WTC11 (cell line): ENCODE results near the gene GTF3C6. TPM values are rescaled to one million over a fixed set of nuclear protein-coding genes. Genes with fewer than 3 reads are reported as not detected.

Experiments used
- ATF1 ChIP-seq: sonication (generic); formaldehyde crosslinking; IDR thresholded peaks from 2 replicates; pipeline ENCODE4 v1.8.1; 2023; ENCODE audit warnings: mild to moderate bottlenecking, moderate library complexity, missing genetic modification reagents
- ATF3 ChIP-seq: sonication (generic); formaldehyde crosslinking; conservative IDR thresholded peaks from 2 replicates; pipeline ENCODE4 v1.8.1; 2022; ENCODE audit warnings: mild to moderate bottlenecking, missing genetic modification reagents
- CREM ChIP-seq: sonication (generic); formaldehyde crosslinking; IDR thresholded peaks from 2 replicates; pipeline ENCODE4 v1.8.1; 2022; ENCODE audit warnings: mild to moderate bottlenecking, missing genetic modification reagents, moderate library complexity
- EMX1 ChIP-seq: fragments of 250-450 bp; sonication (Bioruptor Pico); IDR thresholded peaks from 2 replicates; pipeline ENCODE4 v1.8.0; 2021; ENCODE audit warnings: mild to moderate bottlenecking
- ESRRA ChIP-seq: sonication (generic); formaldehyde crosslinking; IDR thresholded peaks from 2 replicates; pipeline ENCODE4 v1.8.1; 2022; ENCODE audit warnings: mild to moderate bottlenecking, missing genetic modification reagents, borderline replicate concordance
- ETV6 ChIP-seq: sonication (generic); formaldehyde crosslinking; IDR thresholded peaks from 2 replicates; pipeline ENCODE4 v1.8.1; 2022; ENCODE audit warnings: mild to moderate bottlenecking, missing genetic modification reagents
- FOXP4 ChIP-seq: sonication (generic); formaldehyde crosslinking; IDR thresholded peaks from 2 replicates; pipeline ENCODE4 v1.8.0; 2022; ENCODE audit warnings: mild to moderate bottlenecking, missing genetic modification reagents
- JUN ChIP-seq: sonication (generic); formaldehyde crosslinking; IDR thresholded peaks from 2 replicates; pipeline ENCODE4 v1.8.0; 2023; ENCODE audit warnings: mild to moderate bottlenecking, missing genetic modification reagents
- MYBL2 ChIP-seq: sonication (generic); formaldehyde crosslinking; IDR thresholded peaks from 2 replicates; pipeline ENCODE4 v1.8.1; 2023; ENCODE audit warnings: mild to moderate bottlenecking, moderate library complexity, missing genetic modification reagents
- NR1H2 ChIP-seq: sonication (generic); formaldehyde crosslinking; IDR thresholded peaks from 2 replicates; pipeline ENCODE4 v1.9.0; 2021; ENCODE audit warnings: mild to moderate bottlenecking, moderate library complexity, missing genetic modification reagents
- RELA ChIP-seq: sonication (generic); formaldehyde crosslinking; IDR thresholded peaks from 2 replicates; pipeline ENCODE4 v1.8.1; 2022; ENCODE audit warnings: missing genetic modification reagents, mild to moderate bottlenecking, borderline replicate concordance
- SMAD4 ChIP-seq: sonication (generic); formaldehyde crosslinking; IDR thresholded peaks from 2 replicates; pipeline ENCODE4 v1.8.0; 2022; ENCODE audit warnings: mild to moderate bottlenecking, missing genetic modification reagents
- SP1 ChIP-seq: sonication (generic); formaldehyde crosslinking; conservative IDR thresholded peaks from 2 replicates; pipeline ENCODE4 v1.8.1; 2022; ENCODE audit warnings: missing genetic modification reagents
- TCF7 ChIP-seq: sonication (generic); formaldehyde crosslinking; IDR thresholded peaks from 2 replicates; pipeline ENCODE4 v1.8.0; 2022; ENCODE audit warnings: mild to moderate bottlenecking, low read depth, missing genetic modification reagents, moderate library complexity
- TEAD4 ChIP-seq: sonication (generic); formaldehyde crosslinking; IDR thresholded peaks from 2 replicates; pipeline ENCODE4 v1.8.0; 2022; ENCODE audit warnings: mild to moderate bottlenecking, missing genetic modification reagents
- ZNF121 ChIP-seq: sonication (generic); formaldehyde crosslinking; IDR thresholded peaks from 2 replicates; pipeline ENCODE4 v1.8.0; 2023; ENCODE audit warnings: missing genetic modification reagents
- ZNF219 ChIP-seq: sonication (generic); formaldehyde crosslinking; IDR thresholded peaks from 2 replicates; pipeline ENCODE4 v1.8.0; 2023; ENCODE audit warnings: missing genetic modification reagents, mild to moderate bottlenecking, borderline replicate concordance
- ZNF416 ChIP-seq: fragments of 250-450 bp; sonication (Bioruptor Pico); IDR thresholded peaks from 2 replicates; pipeline ENCODE4 v1.9.0; 2021; ENCODE audit warnings: mild to moderate bottlenecking, inconsistent platforms
- total RNA-seq: library from RNA; stranded (reverse); gene quantifications from 3 replicates; pipeline ENCODE4 v1.2.3, GENCODE V29; 2021
- TF ChIP-seq, protein P1 (sequence below): fragments of 250-450 bp; sonication (Bioruptor Pico); IDR thresholded peaks from 2 replicates; pipeline ENCODE4 v2.1.2; 2022; ENCODE audit warnings: mild to moderate bottlenecking, moderate library complexity
- TF ChIP-seq, protein P2 (sequence below): sonication (generic); formaldehyde crosslinking; IDR thresholded peaks from 2 replicates; pipeline ENCODE4 v1.8.1; 2023; ENCODE audit warnings: mild to moderate bottlenecking, moderate library complexity, missing genetic modification reagents
- TF ChIP-seq, protein P3 (sequence below): sonication (generic); formaldehyde crosslinking; IDR thresholded peaks from 2 replicates; pipeline ENCODE4 v1.8.1; 2022; ENCODE audit warnings: mild to moderate bottlenecking, missing genetic modification reagents, moderate library complexity, borderline replicate concordance
- TF ChIP-seq, protein P4 (sequence below): sonication (generic); formaldehyde crosslinking; IDR thresholded peaks from 2 replicates; pipeline ENCODE4 v1.8.0; 2022; ENCODE audit warnings: mild to moderate bottlenecking, missing genetic modification reagents
- TF ChIP-seq, protein P5 (sequence below): sonication (generic); formaldehyde crosslinking; IDR thresholded peaks from 2 replicates; pipeline ENCODE4 v1.8.0; 2023; ENCODE audit warnings: missing genetic modification reagents
- TF ChIP-seq, protein P6 (sequence below): fragments of 250-450 bp; sonication (Bioruptor Pico); IDR thresholded peaks from 2 replicates; pipeline ENCODE4 v1.9.0; 2021; ENCODE audit warnings: mild to moderate bottlenecking, borderline replicate concordance

GTF3C6 gene
- total RNA-seq, 1 experiment from 2014 or later: 69.0 TPM

DNA sequence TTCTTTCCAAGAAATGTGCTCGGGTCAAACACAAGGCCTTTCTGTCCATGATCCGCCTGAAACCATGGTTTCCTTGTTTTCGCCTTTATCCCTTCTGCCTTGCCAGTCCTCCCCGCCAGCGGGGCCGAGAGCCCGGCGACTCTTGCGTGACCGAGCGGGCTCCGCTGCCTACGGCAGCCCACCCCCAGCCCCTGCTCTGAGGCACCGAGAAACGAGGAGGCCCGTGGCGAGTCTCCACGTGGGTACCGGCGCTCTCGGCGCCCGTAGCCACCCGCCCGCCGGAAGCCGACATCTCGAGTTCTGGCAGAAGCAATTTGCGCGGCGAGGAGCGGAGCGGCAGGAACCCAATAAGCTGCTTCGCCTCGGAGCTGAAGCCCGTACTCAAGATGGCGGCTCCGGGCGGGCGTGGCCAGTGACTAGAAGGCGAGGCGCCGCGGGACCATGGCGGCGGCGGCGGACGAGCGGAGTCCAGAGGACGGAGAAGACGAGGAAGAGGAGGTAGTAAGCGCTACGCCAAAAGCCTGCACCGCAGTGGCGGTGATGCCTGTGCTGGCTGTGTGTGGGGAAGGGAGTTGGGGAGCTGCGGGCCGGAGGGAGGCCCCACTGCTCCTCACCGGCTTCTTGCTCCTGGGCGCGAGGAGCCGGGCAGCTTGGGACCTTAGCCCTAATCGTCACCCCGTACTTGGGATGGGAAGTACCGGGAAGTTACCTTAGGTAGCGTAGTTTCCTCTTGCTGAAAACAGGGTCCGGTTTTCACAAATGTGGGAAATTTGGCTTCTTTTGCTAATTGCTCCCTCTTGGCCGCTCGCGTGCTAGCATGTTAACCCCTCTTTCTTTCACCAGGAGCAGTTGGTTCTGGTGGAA is at the start of gene GTF3C6 (continued):
- TF ChIP-seq ETV6 (peak; percentile 90), NR1H2 (CRISPR knock-in tag) (no peak), ZNF219 (CRISPR knock-in tag) (peak; percentile 65; the same call in 1 of the 2 replicates), TCF7 (CRISPR knock-in tag) (peak; percentile 67; the same call in 1 of the 2 replicates), FOXP4 (CRISPR knock-in tag) (peak; percentile 80), CREM (CRISPR knock-in tag) (peak; percentile 80; the same call in 1 of the 2 replicates), JUN (CRISPR knock-in tag) (peak; percentile 86; the same call in 1 of the 2 replicates), EMX1 (CRISPR knock-in tag) (no peak), ZNF121 (CRISPR knock-in tag) (no peak), MYBL2 (peak; percentile 86; the same call in 1 of the 2 replicates), ESRRA (CRISPR knock-in tag) (peak; percentile 61), ZNF416 (peak; percentile 64; the same call in 1 of the 2 replicates), RELA (CRISPR knock-in tag) (peak; percentile 81; the same call in 1 of the 2 replicates), ATF3 (CRISPR knock-in tag) (no peak), SMAD4 (CRISPR knock-in tag) (peak; percentile 34; the same call in 1 of the 2 replicates), TEAD4 (peak; percentile 53; the same call in 1 of the 2 replicates), ATF1 (no peak), SP1 (CRISPR knock-in tag) (peak; percentile 88)
- TF ChIP-seq, protein P1, sequence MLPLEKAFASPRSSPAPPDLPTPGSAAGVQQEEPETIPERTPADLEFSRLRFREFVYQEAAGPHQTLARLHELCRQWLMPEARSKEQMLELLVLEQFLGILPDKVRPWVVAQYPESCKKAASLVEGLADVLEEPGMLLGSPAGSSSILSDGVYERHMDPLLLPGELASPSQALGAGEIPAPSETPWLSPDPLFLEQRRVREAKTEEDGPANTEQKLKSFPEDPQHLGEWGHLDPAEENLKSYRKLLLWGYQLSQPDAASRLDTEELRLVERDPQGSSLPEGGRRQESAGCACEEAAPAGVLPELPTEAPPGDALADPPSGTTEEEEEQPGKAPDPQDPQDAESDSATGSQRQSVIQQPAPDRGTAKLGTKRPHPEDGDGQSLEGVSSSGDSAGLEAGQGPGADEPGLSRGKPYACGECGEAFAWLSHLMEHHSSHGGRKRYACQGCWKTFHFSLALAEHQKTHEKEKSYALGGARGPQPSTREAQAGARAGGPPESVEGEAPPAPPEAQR (CRISPR knock-in tag): no peak
- TF ChIP-seq, protein P2, sequence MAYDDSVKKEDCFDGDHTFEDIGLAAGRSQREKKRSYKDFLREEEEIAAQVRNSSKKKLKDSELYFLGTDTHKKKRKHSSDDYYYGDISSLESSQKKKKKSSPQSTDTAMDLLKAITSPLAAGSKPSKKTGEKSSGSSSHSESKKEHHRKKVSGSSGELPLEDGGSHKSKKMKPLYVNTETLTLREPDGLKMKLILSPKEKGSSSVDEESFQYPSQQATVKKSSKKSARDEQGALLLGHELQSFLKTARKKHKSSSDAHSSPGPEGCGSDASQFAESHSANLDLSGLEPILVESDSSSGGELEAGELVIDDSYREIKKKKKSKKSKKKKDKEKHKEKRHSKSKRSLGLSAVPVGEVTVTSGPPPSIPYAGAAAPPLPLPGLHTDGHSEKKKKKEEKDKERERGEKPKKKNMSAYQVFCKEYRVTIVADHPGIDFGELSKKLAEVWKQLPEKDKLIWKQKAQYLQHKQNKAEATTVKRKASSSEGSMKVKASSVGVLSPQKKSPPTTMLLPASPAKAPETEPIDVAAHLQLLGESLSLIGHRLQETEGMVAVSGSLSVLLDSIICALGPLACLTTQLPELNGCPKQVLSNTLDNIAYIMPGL (CRISPR knock-in tag): peak; percentile 83
- TF ChIP-seq, protein P3, sequence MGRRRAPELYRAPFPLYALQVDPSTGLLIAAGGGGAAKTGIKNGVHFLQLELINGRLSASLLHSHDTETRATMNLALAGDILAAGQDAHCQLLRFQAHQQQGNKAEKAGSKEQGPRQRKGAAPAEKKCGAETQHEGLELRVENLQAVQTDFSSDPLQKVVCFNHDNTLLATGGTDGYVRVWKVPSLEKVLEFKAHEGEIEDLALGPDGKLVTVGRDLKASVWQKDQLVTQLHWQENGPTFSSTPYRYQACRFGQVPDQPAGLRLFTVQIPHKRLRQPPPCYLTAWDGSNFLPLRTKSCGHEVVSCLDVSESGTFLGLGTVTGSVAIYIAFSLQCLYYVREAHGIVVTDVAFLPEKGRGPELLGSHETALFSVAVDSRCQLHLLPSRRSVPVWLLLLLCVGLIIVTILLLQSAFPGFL (CRISPR knock-in tag): peak; percentile 43; the same call in 1 of the 2 replicates
- TF ChIP-seq, protein P4, sequence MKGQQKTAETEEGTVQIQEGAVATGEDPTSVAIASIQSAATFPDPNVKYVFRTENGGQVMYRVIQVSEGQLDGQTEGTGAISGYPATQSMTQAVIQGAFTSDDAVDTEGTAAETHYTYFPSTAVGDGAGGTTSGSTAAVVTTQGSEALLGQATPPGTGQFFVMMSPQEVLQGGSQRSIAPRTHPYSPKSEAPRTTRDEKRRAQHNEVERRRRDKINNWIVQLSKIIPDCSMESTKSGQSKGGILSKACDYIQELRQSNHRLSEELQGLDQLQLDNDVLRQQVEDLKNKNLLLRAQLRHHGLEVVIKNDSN (CRISPR knock-in tag): peak; percentile 62
- TF ChIP-seq, protein P5, sequence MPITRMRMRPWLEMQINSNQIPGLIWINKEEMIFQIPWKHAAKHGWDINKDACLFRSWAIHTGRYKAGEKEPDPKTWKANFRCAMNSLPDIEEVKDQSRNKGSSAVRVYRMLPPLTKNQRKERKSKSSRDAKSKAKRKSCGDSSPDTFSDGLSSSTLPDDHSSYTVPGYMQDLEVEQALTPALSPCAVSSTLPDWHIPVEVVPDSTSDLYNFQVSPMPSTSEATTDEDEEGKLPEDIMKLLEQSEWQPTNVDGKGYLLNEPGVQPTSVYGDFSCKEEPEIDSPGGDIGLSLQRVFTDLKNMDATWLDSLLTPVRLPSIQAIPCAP (CRISPR knock-in tag): peak; percentile 91
- TF ChIP-seq, protein P6, sequence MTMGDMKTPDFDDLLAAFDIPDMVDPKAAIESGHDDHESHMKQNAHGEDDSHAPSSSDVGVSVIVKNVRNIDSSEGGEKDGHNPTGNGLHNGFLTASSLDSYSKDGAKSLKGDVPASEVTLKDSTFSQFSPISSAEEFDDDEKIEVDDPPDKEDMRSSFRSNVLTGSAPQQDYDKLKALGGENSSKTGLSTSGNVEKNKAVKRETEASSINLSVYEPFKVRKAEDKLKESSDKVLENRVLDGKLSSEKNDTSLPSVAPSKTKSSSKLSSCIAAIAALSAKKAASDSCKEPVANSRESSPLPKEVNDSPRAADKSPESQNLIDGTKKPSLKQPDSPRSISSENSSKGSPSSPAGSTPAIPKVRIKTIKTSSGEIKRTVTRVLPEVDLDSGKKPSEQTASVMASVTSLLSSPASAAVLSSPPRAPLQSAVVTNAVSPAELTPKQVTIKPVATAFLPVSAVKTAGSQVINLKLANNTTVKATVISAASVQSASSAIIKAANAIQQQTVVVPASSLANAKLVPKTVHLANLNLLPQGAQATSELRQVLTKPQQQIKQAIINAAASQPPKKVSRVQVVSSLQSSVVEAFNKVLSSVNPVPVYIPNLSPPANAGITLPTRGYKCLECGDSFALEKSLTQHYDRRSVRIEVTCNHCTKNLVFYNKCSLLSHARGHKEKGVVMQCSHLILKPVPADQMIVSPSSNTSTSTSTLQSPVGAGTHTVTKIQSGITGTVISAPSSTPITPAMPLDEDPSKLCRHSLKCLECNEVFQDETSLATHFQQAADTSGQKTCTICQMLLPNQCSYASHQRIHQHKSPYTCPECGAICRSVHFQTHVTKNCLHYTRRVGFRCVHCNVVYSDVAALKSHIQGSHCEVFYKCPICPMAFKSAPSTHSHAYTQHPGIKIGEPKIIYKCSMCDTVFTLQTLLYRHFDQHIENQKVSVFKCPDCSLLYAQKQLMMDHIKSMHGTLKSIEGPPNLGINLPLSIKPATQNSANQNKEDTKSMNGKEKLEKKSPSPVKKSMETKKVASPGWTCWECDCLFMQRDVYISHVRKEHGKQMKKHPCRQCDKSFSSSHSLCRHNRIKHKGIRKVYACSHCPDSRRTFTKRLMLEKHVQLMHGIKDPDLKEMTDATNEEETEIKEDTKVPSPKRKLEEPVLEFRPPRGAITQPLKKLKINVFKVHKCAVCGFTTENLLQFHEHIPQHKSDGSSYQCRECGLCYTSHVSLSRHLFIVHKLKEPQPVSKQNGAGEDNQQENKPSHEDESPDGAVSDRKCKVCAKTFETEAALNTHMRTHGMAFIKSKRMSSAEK: 0 out of 2 replicates have a peak, but pooled peaks have one; percentile 11
